ENCODE data around the gene ADRM1.

Gene ADRM1

GRCh38 chr20:62281161-62281933 is 21.4 kb upstream of the ADRM1 start:
- DNase-seq = no peak

DNA sequence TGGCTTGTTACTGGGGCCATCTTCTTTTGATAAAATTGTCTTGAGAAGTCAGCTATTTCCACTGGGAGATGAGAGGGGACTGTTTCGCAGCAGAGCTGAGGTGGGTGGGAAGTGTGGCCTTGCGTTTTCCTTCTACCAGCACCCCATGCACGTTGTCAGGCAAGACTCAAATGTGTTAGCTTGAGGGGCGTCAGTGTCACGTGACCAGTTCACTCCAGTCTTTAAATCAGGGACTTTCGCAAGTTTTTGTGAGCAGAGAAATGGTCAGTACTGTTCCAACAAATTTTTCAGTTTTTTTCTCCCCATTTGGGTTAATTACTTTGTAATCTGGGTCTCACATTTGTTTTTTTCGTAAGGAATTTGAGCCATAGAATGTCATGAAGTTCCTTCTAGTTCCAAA is 20.7 kb upstream of the ADRM1 start:
- DNase-seq = no peak

DNA sequence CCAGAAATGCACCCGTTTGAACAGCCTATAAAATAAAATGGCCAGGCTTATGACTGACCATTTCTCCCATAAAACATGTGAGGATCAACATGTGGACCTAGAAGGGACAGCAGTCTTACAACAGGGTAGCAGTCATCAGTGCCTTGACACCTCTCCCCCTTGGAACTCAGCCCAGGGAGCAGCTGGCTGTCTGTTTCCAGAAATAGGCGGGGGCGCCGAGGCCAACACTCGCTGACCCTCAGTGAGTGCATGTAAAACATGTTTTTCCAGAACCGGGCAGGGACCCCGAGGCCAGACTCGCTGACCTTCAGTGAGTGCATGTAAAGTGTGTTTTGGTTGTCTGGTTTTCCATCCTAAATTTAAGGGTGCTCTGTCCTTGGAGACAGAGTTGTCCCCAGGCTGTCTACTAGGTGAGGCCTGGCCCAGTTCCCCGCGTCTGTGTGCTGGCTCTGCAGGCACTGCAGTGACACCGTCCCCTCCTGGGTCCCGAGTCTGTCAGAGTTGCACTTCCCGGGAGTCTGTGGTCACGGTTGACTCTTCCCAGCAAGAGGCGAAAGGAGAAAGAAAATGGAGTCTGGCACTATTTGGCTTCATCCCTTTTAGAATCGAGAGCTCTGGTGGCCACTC is 19.8 kb upstream of the ADRM1 start:
- DNase-seq = no peak

GRCh38 chr20:62284448-62284847 is 18.3 kb upstream of the ADRM1 start:
- DNase-seq = no peak

DNA sequence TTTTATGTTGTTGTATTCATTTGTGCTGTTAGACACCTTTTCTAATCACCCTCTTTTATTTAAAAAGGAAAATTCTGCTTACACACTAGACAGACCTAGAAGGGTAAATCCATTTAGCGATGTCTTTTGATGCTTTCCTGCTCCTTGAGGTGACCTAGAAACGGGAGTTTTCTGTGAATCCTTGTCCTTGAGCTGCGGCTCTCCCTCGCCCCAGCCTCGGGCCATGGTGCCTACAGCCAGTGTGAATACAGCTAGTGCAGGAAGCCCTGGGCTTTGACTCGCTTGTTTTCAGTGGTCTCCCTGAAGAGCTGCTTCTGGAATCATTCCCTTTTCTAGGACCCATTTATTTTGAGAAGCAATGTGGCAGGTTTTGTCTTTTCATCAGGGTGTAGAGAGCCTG is 17.6 kb upstream of the ADRM1 start:
- no peak for DNase-seq

DNA sequence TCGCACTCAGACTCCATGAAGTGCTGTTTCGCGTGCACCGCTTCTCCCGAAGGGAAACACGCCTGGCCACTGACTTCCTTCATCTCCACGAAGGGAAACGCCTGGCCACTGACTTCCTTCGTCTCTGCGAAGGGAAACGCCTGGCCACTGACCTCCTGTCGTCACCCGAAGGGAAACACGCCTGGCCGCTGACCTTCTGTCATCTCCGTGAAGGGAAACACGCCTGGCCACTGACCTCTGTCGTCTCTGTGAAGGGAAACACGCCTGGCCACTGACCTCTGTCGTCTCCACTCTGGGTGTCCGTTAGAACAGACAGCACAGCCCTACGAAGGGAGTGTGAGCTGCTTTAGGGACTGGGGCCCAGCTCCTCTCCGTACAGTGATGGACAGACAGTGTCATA is 17.1 kb upstream of the ADRM1 start:
- DNase-seq = no peak

- DNase-seq = no peak
Measured at GRCh38 chr20:62286493-62287064, 16.2 kb upstream of the ADRM1 start.

- no peak for DNase-seq
Measured at GRCh38 chr20:62287129-62287528, 15.7 kb upstream of the ADRM1 start.

- DNase-seq = no peak
Measured at GRCh38 chr20:62287759-62288534, 14.8 kb upstream of the ADRM1 start.

DNA sequence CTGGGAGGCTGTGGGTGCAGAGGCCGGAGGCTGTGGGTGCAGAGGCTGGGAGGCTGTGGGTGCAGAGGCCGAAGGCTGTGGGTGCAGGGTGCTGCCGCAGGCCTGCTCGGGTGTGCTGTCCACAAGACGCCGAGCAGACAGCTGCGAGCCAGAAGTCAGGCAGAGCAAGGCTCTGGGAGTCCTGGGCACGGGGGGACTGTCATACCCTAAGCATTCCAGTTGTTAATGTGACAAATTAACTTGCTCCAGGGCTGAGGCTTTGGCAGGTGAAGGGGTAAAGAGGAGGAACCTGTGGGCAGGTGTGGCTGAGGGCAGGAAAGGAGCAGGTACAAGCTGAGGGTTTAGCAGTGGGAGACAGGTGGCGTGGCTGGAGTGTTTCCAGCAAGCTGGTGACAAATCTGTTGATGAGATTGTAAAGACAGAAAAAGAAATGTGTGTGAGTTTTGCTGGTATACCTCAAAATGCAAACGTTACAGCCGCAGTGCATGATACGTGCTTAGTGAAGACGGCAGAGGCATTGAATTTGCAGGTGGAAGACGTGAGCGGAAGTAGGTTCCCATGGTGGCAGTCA is 14.2 kb upstream of the ADRM1 start:
- DNase-seq = no peak

DNA sequence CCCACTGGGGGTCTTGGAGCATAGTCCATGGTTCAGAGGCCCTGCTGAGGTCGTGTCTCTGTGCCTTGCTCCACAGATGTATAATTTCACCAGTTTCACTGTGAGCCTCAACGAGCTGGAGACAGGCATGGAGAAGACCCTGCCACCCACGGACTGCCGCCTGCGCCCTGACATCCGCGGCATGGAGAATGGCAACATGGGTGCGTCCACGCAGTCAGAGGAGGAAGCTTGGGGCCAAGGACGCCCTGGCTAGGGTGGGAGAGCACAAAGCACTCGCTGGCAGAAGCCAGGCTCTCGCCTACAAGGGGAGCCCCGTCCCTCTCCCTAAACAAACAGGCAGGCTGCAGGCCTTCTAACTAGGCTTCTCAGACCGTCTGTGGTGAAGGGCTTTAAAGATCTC is 13.7 kb upstream of the ADRM1 start:
- no peak for DNase-seq

- DNase-seq = no peak
Measured at GRCh38 chr20:62289898-62290297, 12.9 kb upstream of the ADRM1 start.

GRCh38 chr20:62291251-62292066 is 11.3 kb upstream of the ADRM1 start:
- DNase-seq = no peak

DNA sequence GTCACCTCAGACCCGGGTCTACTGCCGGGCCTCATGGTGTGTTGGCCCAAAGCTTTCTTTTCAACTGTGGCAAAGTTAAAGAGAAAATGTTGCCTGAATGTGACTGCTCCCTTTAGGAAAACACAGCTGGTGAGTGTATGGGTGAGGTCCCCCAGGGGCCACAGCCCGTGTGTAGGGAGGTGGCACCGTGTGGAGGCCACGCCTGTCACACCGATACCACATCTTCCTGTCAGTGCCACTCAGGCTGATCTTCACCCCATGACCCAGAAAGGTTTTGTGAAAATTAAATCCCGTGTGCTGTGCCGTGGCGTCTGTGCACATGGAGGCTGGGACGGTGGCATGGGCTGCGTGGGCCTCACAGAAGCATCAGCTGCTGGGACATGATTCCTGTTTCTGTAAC is 10.7 kb upstream of the ADRM1 start:
- DNase-seq = no peak

DNA sequence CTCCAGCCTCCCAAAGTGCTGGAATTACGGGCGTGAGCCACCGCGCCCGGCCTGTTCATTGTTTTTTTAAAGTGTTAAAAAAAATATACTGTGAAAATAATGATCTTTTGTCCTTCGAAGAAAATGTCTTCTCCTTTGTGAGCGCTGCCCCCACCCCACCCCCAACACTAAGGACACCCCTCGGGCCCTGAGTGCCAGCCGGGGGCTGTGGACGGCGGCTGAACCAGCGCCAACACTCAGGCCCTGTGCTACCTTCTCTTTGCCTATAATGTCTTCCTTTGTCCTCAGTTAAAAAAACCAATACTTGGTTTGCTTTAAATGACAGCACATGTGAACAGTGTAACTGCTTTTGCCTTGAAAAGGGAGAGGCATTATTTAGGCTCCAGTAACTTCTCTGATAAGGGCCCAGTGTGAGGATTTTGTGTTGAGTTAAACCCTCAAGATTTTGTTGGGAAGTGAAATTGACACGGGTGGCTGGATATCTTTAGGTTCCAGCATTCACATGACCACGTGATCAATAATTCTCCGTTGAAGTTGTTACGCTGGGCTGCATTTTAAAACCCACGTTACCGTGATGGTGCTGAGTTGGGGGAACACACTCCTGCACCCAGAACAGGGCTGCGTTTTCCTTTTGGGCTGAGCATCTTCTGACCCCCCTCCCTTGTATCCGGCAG is 9.5 kb upstream of the ADRM1 start:
- no peak for DNase-seq

DNA sequence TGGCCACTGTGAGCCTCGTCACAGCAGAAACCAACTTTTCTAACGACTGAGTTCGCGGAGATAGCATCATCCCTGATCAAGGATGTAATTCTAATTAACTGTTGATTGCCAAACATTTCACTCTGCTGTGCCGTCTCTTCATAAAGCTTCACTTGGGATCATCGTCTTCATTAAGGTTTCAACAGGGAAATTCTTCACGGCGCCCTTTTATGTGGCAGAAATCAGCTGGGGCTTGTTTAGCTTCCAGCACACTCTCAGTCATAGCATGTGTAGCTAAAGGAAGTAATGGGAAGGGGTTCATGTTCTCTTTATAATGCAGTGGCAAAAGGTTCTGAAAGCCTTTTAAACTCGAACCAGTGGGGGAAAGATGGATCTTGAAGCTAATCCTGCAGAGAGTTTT is 8.9 kb upstream of the ADRM1 start:
- DNase-seq = no peak

DNA sequence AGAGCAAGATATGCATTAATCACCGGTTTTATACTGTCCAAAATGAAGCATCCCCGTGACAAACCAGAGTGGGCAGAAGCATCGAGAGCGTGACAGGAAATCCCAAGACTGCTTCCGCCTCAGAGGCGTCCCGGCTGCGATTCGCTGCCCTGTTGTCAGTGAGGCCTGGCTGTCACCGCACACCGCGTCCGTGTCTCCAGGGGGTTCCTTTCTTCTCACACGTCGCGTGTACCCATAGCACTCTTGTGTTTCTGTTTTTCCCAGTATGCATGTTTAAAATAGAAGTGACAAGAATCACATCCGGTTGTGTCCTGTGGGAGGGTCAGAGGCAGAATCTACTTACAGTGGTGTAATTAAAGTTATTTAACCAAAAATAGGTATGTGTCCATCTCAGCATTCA is 8.3 kb upstream of the ADRM1 start:
- no peak for DNase-seq

DNA sequence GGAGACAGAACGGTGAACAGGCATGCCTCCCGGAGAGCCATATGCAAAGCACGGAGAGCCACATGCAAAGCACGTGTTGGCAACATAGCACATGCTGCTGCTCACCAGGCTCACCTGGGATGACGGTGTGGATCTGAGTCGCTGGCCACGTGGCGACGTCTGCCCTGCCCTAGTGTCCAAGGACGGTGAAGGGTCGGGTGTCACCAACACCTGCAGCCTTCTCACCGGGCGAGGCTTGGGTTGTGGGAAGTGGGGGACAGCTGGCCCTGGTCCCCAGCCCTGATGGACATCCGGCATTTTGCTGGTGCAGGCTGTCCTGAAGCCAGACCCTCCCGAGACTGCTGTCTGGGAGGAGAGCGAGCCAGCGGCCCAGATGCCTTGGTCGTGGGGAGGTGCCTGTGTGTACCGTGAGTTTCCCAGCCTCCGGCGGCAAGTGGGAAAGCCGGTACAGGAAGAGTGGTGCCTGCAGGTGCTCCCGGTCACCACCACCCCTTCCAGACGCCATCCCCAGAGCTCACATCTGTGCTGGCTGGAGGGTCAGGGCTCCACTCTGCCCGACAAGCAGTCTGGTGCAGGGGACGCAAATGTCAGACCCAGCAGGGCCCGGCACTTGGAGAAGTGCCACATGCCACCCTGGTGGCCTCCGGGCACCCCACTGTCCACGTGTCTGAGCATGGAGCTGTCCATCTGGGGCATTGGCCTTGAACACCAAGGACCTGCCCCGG is 5.9 kb upstream of the ADRM1 start:
- DNase-seq = no peak

DNA sequence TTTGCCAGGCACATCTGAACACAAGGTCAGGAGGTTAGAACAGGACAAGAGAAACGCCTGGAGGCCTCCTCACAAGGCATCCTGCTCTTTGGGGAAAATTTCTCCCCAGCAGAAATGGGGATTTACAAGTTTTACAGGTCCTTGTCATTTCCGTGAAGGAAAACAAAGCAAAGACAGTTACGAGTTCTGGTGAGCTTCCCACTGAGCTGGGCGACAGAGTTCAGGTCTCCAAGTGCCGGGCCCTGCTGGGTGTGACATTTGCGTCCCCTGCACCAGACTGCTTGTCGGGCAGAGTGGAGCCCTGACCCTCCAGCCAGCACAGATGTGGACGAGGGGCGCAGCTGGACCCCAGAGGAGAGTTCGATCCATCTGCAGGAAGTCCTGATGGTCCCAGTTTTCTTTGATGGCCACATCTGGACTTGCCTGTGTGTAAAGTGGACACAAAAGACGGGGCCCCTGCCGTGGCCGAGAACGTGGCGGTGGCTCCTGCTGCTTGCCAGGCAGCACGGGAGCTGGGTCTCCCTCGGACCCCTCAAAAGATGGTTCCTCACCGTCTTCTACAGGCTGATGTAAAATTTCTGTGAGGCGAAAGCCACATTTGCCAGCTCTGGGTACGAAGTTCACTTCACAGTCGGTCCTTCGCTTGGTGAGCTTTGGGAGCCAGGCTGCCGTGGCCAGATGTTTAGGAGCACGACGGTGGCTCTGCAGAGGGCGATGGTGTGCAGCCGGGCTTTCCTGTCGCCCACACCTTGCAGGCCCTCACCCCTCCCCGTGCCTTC is 5.2 kb upstream of the ADRM1 start:
- DNase-seq = no peak

GRCh38 chr20:62298577-62299249 is 4.1 kb upstream of the ADRM1 start:
- no peak for DNase-seq
